NCI-H524 (cell line): Measurements from ENCODE around the gene ODAD3.
"Not testable (repeated sequence)": the region's sequence is repeated elsewhere in the genome, so short reads cannot be mapped to it uniquely, and the experiment has no call there.

Source experiments
- DNase-seq, 2 experiments: peaks; one replicate each; lab custom pipeline; 2025; lab: John Stamatoyannopoulos, UW

Gene ODAD3

GRCh38 chr19:11435057-11435832 is at the start of gene ODAD3, which contains the start of gene PRKCSH:
Gene ODAD3 (minus strand): TSS chr19:11435121. CDS start chr19:11435016, 105 bp downstream.
Gene PRKCSH (plus strand): TSS chr19:11435635. CDS start chr19:11436118, 483 bp downstream.
- DNase-seq: peak; percentile 100

GRCh38 chr19:11483366-11484111 is 48.6 kb upstream of the ODAD3 start:
- DNase-seq: no peak

GRCh38 chr19:11482384-11483050 is 47.6 kb upstream of the ODAD3 start:
- DNase-seq: peak; percentile 84 to 89

GRCh38 chr19:11481534-11482383 is 46.8 kb upstream of the ODAD3 start:
- peak; percentile 99 for DNase-seq

GRCh38 chr19:11480715-11481533 is 46.0 kb upstream of the ODAD3 start, which contains the start of gene ELAVL3:
Gene ELAVL3 (minus strand): TSS chr19:11481046. CDS start chr19:11480608, 438 bp downstream.
- DNase-seq: peak; percentile 60 to 78

DNA sequence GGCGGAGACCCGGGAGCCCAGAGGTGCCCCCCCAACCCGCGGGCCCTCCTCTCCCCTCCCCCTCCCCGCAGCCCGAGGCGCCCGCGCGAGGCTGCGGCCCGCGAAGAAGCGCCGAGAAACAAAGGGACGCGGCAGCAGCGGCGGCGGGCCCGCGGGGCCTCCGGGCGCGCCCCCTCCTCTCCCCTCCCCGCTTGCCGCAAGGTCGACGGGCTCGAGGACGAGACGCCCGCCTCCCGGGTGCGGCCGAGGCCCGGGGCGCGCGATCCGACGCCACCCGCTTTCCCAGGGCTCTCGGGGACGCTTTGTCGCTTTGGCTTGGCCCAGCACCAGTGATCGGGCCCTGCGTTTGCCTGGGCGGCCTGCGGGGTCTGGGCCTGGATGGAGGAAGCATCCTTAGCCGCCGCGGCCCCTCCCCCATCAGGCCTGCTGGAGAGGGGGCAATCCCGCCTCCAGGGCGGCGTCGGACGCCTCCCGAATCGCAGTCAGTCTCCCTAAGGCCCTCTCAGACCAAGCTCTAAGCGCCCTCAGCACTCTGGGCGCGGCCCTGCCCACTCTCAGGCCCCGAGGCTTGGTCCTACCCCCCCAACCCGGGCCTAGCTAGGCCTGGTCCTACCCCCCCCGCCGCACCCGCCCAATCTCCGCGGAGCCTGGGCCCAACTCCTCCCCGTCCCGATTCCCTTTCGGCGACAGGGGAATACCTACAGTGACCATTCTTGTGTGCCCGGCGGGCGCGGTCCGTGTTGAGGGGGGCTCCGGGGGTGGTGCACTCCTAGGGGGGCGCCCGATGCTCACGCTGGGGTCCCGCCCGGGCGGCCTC is 45.2 kb upstream of the ODAD3 start:
- peak in 1 of 2 experiments; percentile 58 for DNase-seq

GRCh38 chr19:11479090-11479897 is 44.4 kb upstream of the ODAD3 start:
- peak in 1 of 2 experiments; percentile 36 for DNase-seq

GRCh38 chr19:11478167-11479089 is 43.5 kb upstream of the ODAD3 start:
- peak in 1 of 2 experiments; percentile 20 for DNase-seq

DNA sequence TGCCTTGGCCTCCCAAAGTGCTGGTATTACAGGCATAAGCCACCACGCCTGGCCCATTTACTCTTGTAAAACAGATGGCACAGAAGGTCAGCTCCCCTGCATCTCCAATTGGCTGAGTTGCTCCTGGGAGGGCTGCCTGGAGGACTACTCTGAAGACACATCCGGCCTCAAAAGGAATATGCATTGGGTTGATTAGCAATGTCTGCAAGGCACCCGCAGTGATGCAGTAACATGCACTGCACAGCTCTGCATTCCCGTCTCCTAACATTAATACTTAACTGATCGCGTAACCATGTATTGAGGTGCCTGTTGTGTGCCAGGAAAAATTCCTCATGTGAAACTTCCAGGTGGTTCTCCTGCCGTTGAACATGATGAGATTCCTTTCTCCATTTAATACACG is 40.9 kb upstream of the ODAD3 start:
- DNase-seq: no peak

GRCh38 chr19:11475343-11475742 is 40.4 kb upstream of the ODAD3 start:
- not testable (repeated sequence) for DNase-seq

- no peak for DNase-seq
Observed at GRCh38 chr19:11473725-11474124, 38.8 kb upstream of the ODAD3 start.

DNA sequence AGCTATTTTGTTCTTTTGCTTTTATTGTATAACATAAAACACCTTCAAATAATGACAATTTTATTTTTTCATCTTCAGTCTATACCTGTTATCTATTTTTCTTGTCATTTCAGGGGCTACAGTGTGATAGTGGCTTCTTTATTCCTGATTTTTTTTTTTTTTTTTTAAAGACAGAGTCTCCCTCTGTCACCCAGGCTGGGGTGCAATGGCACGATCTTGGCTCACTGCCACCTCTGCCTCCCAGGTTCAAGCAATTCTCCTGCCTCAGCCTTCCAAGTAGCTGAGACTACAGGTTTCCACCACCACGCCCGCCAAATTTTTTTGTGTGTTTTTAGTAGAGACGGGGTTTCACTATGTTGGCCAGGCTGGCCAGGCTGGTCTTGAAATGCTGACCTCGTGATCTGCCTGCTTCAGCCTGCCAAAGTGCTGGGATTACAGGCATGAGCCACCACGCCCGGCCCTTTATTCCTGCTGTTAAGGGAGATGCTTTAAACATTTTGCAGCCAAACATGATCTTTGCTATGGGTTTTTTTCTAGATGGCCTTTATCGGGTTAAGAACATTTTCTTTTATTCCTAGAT is 33.4 kb upstream of the ODAD3 start:
- DNase-seq: not testable (repeated sequence)

DNA sequence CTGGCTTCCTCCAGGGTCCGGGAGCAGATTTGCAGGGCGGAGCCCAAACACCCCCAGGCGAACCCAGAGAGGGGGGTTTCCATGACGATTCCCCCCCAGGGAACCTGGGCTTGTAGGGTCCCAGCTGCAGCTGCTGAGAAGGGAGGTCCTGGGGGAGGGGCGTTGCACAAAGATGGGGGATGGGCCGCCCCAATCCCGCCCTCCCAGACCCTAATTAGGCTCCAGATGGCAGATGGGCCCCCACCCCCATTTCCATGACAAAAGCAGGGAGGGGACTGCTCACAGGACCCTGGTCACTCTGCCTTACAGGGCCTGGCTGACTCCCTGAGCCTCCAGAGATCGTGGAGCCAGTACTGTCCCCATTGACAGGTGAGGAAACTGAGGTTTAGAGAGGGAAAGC is 30.7 kb upstream of the ODAD3 start:
- peak in 1 of 2 experiments; percentile 44 for DNase-seq

DNA sequence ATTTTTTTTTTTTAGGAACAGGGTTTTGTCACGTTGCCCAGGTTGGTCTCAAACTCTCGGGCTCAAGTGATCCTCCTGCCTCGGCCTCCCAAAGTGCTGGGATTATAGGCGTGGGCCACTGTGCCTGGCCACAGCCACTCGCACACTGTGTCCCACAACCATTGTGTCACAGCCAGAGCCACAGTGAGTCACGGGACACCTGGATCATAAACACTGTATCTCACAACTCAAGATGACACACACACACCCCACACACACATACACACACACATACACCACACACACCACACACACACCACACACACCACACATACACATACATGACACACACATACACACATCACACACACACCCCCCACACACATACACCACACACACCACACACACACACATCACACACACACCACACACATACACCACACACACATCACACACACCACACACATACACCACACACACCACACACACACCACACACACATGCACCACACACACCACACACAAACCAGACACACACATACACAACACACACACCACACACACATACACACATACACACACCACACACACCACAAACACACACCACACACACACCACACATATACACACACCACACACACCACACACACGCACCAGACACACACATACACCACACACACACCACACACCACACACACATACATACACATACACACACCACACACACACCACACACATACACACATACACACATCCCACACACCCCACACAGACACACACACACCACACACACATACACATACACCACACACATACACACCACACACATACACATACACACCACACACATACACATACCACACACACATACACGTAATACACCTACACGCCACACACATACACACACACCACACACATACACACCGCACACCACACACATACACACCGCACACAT is 29.7 kb upstream of the ODAD3 start:
- no peak for DNase-seq

DNA sequence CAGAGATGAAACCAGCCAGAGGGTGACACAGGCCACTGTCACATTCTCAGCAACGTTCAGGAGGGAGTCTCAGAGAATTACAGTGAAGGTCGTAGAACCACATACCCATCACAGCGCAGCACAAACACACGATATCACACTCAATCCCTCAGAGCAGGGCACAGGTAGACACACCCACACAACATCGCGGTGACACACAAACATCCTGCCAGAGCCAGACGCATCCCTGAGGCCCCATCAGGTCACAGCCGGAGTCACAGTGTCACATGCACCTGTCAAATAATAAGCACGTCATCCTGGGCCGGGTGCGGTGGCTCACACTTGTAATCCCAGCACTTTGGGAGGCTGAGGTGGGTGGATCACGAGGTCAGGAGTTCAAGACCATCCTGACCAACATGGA is 28.5 kb upstream of the ODAD3 start:
- DNase-seq: no peak

- DNase-seq: no peak
Observed at GRCh38 chr19:11461453-11461852, 26.5 kb upstream of the ODAD3 start.
